ENCODE data around the gene GRIA4.
"Not testable (repeated sequence)": the region's sequence is repeated elsewhere in the genome, so short reads cannot be mapped to it uniquely, and the experiment has no call there.

The GRIA4 gene

DNA sequence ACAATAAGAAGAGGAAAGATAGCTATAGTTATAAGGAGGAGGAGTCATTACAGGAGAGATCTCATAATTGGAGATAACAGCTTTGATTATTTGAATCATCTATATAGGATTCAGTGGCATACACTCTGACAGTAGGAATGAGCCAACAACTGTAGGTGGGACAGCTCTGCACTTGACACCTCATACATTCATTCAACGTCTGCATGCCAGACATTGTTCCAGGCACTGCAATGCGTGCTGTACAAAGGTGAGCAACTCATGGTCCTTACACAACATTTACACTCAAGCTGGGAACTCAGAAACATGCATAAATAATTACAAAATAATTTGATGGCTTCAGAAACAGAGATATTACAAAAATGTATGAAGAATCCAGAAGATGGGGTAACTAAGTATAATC, 257.9 kb downstream of the GRIA4 start:
- DNase-seq, result no peak

GRCh38 chr11:105868762-105869285, 259.0 kb downstream of the GRIA4 start:
- DNase-seq, result no peak

- no peak for DNase-seq
Measured at GRCh38 chr11:105870516-105871113, 260.7 kb downstream of the GRIA4 start.

GRCh38 chr11:105878510-105878909, 268.6 kb downstream of the GRIA4 start:
- no peak for DNase-seq

- DNase-seq, result not testable (repeated sequence)
Measured at GRCh38 chr11:105878927-105879326, 269.1 kb downstream of the GRIA4 start.

- DNase-seq, result no peak
Measured at GRCh38 chr11:105881027-105881426, 271.2 kb downstream of the GRIA4 start.

- no peak for DNase-seq
Measured at GRCh38 chr11:105884436-105884835, 274.6 kb downstream of the GRIA4 start.

DNA sequence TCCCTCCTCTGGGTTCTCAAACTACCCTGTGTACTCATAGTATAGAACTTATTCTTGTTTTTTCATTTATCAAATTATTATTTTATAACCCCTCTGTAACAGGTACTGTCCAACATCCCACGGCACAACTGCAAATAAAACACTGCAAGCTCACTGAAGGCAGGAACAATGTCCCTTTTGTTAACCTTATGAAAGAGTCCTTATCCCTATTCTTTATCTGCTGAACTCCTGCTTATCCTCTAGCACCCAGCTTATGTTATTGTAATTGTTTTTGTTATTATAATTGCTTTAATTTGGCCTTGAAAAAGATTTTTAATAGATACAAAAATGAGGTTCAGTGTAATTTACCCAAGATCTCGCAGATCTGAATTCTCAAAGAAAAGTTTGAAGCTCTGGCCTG, 281.8 kb downstream of the GRIA4 start:
- no peak for DNase-seq

DNA sequence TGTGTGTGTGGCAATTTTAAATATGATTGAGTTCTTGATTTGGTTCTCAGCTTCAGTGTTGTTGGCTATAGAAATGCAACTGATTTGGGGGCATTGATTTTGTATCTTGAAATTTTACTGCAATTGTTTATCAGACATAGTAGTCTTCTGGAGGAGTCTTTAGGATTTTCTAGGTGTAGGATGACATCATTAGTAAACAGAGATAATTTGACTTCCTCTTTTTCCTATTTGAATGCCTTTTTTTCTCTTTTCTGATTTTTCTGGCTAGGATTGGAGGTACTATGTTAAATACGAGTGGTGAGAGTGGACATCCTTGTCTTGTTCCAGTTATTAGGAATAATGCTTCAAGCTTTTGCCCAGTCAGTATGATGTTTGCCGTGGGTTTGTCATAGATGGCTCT, 287.3 kb downstream of the GRIA4 start:
- DNase-seq, result no peak

DNA sequence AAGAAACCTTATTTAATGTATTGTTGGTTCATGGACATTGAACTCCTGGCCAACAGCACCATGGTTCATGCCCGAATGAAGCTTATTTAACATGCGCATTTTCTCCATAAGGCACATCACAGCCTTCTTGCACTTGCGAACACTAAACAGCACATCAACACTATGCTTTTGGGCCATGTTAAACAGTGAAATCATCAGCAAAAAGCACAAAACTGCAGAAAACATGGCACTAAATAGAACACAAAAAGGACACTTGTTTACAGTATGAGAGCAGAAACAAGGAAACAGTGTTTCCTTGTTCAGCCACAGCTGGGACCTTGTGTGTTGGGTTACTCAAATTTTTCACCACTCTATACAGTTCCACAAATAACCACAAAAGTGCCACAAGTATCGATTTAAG, 289.9 kb downstream of the GRIA4 start:
- no peak for DNase-seq

DNA sequence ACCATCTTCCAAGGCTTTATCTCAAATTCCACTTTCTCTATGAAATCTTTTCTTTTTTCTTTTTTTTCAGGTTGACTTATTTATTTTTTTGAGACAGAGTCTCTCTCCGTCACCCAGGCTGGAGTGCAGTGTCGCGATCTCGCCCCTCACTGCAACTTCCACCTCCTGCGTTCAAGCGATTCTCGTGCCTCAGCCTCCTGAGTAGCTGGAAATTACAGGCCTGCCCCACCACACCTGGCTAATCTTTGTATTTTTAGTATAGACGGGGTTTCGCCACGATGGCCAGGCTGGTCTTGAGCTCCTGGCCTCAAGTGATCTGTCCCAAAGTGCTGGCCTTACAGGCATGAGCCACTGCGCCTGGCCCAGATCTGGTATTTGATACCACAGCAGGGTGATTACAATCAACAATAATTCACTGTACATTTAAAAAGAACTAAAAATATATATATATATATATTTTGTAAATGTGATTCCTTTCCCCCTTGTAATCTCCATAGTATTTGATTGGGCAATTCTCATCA, 290.7 kb downstream of the GRIA4 start:
- DNase-seq, result no peak

DNA sequence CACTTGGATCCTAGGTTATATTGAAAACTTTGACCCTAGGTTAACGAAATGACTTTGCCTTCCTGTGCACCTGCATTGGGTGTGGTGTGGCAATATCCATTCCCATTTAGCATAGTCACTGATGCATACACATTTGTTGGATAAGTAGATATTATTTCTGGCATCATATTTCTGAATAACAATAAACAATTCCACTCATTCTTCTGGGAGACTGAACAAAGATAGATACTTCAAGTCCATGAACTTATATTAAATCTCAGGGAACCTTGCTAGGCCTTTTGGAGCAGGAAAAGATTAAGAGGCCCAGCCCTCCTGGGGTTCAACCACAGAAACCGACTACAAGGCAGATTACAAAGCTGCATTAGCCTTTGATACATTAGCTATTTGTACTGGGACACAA, 293.2 kb downstream of the GRIA4 start:
- no peak for DNase-seq

GRCh38 chr11:105906517-105906916, 296.6 kb downstream of the GRIA4 start:
- no peak for DNase-seq

DNA sequence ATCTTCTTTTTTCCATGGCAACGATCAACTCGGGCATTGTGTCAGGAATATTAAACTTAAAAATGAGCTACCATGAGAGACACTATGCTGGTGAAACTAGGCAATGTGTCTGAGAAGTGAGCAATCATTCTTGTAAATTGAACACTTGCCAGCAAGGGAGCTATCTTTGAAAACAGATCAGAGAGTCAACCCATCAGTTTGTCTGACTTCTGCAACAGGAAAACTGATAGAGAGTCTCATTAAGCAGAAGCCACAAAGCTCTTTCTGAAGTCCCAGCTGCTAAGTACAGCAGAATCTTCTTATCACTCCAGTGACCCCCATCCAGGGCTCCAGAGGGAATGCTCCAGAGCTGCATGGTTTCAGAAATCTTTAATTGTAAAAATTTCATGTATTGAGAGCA, 297.4 kb downstream of the GRIA4 start:
- DNase-seq, result no peak

DNA sequence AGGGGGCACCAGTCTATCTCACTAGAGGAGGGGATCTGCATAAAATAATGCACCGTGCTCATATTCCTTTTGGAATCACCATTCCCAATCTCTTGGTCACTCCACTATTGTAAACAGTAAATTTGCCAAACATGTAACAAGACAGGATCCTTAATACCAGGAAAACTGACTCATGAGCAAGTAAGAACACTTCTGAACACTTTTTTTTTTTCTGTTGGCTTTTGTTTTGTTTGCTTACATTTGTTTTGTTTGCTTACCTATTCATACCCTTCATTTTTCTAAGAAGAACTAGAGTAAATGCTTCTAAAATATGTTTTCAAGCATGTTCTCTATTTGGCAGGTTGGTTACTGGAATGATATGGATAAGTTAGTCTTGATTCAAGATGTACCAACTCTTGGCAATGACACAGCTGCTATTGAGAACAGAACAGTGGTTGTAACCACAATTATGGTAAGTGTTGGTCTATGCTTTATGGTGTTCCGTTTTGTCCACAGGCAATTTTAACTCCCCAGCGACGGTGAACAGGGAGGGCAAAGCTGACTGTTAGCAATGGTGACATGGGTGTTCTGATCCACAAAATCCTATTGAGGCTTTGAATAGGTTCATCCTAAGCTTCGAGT, 300.3 kb downstream of the GRIA4 start:
- no peak for DNase-seq

GRCh38 chr11:105911454-105911853, 301.6 kb downstream of the GRIA4 start:
- no peak for DNase-seq

- DNase-seq, result no peak
Measured at GRCh38 chr11:105912666-105913065, 302.8 kb downstream of the GRIA4 start.

- no peak for DNase-seq
Measured at GRCh38 chr11:105915021-105915420, 305.1 kb downstream of the GRIA4 start.

GRCh38 chr11:105918039-105918438, 308.2 kb downstream of the GRIA4 start:
- DNase-seq, result no peak

- DNase-seq, result no peak
Measured at GRCh38 chr11:105918600-105918999, 308.7 kb downstream of the GRIA4 start.

DNA sequence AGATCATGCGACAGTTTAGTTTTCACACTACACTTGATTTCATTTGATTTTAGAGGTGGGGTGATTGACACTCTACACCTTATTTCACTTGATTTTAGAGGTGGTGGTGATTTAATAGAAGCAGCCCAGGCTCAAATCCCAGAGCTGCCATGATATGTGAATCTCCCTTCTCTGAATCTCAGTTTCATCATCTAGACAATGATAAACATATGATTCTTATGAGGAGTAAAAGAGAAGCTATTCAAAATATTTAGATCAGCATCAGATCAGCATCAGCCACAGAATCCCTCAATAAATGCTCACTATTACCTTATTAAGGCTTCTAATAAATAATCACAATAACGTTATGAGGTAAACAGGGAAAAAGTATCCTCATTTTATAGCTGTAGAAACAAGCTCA, 313.4 kb downstream of the GRIA4 start:
- no peak for DNase-seq

GRCh38 chr11:105923807-105924206, 313.9 kb downstream of the GRIA4 start:
- no peak for DNase-seq

DNA sequence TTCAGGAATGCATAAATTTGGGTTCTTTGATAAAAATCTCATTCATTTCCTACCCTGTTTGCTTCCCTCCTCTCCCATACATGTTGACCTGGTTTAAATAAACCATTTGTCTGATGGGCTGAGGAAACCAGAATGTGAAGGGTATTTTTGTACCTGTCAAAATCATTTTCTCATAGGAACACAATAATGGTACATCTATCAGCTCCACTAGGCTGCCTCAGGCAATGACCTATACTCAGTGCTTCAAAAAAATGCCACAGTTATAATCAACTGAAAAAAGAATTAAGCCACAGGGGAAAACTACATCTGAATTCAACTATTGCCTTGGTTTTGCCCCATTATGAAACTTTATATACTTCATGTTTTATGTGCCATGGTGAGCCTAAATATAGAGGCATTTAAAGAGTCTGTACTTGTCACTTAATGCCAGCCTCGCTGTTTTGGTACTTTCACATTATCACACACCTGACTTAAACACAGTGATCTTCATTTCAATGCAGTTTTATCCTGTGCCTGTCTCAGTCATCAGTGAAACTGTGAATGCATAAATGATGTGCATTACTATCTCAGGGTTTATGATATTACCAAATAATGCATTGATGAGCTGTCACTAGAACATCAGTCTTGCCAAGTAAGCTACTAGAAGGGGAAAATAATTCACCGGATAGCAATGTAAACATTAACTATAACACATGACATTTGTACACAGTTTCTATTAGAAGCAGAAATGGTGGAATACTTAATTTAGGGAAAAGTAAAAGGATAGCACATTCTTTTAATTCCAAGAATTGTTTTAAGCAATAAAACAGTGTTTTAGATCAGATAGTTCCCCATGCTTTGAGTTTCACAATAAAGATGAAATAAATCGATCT, 319.4 kb downstream of the GRIA4 start:
- DNase-seq, result no peak

- no peak for DNase-seq
Measured at GRCh38 chr11:105933695-105934094, 323.8 kb downstream of the GRIA4 start.

All from 8988T (cell line).